GM19238 (cell line): ENCODE results near the gene STRN.
"Not testable (repeated sequence)": the region's sequence is repeated elsewhere in the genome, so short reads cannot be mapped to it uniquely, and the experiment has no call there.

ENCODE experiments used
- DNase-seq: peaks from one replicate; pipeline ENCODE4 v3.0.0; 2011; ENCODE audit warnings: low spot score; ENCODE audit not compliant: insufficient read length

STRN gene, protein sequence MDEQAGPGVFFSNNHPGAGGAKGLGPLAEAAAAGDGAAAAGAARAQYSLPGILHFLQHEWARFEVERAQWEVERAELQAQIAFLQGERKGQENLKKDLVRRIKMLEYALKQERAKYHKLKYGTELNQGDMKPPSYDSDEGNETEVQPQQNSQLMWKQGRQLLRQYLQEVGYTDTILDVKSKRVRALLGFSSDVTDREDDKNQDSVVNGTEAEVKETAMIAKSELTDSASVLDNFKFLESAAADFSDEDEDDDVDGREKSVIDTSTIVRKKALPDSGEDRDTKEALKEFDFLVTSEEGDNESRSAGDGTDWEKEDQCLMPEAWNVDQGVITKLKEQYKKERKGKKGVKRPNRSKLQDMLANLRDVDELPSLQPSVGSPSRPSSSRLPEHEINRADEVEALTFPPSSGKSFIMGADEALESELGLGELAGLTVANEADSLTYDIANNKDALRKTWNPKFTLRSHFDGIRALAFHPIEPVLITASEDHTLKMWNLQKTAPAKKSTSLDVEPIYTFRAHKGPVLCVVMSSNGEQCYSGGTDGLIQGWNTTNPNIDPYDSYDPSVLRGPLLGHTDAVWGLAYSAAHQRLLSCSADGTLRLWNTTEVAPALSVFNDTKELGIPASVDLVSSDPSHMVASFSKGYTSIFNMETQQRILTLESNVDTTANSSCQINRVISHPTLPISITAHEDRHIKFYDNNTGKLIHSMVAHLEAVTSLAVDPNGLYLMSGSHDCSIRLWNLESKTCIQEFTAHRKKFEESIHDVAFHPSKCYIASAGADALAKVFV

DNA sequence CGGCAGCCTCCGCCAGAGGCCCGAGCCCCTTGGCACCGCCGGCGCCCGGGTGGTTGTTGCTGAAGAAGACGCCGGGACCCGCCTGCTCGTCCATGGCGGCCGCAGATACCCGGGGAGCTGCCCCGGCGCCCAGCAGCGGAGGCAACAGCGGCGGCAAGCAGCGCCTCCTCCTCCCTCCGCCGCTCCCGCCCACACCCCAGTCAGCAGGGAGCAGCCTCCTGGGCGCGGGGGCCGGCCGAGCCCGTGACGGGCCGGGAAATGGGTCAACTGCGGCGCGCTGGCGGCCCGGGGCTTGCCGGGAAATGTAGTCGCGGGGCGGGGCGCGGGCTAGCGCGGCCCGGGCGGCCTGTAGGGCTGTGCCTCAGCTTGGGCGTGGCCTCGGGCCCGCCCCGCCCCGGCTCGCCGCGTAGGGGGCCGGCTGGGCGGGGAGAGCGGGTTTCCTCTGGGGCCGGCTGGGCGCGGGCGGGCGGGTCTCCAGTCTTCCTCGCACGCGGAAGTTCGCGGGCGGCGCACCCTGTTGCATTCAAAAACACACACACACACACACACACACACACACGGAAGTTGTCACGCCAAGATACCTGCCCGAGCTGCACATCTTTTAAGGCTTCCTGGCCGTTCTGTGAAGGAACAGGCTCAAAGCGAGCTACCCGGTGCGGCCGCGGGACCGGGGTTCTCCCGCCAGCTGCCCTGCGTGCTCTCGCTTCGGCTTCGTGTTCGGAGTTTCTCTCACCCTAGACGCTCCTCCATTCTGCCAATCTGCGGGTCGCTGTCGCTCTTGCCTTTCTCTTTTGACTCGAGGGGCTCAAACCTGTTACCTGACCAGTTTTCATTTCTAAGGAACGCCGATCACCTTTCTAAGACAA lies at the start of gene STRN:
Gene STRN (minus strand): TSS at position 167 of the 866 bp plus-strand sequence. CDS start 73 bp downstream, at position 94.
- peak; percentile 94 for DNase-seq

DNA sequence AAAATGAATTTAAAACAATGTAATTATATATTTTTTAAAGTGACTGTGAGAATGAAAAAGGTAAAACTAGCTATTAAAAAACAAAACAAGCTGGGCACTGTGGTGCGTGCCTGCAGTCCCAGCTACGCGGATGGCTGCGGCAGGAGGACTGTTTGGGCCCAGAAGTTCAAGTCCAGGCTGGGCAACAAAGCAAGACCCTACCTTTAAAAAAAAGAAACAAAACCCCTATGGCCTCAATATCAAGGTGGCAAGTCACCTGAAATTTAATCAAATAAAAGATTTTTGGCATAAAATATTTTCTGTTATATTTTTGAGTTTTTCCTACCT lies 46.9 kb upstream of the STRN start:
- no peak for DNase-seq

DNA sequence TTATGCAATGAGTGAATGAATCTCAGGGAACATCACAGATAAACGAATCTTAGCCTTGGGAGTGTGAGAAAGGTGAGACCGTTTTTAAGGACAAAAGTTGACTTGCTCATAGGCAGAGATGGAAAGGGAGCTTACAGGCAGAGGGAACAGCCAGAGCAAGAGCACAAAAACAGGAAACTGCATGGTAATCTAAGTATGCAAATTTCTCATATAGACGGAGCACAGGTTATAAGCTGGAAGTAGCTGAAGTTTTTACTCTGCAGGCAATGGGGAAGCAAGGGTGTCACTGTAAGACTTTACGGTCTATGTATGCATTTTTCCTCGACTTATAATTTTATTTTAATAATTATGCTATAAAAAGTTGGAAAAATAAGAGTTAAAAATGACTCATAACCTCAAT lies 44.8 kb upstream of the STRN start:
- no peak for DNase-seq

DNA sequence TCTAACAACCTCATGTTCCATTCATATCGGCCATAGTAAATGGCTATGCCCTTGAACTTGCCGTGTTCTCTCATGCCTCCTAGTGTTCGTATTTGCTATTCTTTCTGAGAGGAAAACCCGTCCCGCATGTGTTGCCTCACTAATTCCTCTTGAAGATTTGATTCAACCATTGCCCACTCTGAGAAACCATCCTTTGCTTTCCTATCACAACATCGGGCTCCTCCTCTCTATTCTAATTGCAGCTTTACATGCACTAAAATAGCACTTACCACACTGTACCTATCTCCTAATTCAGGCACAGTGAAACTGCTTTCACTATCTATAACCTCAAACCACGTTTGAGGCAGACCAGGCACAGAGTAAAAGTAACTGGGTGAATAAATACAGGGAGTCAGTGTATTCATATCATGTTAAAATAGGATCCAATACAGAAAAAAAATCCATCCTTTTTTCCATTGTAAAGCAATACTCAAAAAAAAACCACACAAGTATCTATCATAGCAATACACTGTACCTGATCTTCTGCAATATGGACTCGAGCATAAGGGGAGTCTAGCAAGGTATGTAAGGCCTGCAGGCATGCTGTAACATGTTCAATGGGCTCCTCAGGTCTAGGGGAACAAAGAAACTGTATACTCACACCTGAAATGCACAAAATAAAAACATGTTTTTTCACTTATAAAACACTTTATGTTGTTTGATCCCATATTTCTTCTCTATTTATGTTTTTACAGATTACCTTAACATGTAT lies 39.0 kb upstream of the STRN start:
- no peak for DNase-seq

DNA sequence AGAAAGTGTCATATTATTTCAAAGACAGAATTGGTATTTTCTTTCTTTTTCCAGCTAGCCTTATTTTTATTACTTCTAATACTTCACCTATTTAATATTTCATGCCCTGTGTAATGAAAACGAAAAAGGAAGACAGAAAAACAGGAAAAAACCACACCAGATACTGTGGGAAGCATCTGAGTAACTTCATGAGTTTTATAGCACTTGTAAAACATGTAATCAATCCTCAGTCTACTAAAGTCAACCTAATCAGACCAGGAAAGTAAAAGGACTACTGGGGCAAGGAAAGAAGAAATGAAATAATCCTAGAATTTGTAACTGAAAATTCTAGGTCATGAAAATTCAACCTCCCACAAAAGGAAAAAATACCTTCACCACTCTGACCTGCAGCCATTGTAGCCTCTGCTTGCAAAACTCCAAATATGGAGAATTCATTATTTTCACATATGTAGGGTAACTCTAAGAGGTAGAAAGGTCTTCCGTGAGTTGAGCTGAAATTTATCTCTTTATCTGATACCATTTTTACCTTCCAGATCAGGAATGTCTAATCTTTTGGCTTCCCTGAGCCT lies 34.7 kb upstream of the STRN start:
- no peak for DNase-seq

DNA sequence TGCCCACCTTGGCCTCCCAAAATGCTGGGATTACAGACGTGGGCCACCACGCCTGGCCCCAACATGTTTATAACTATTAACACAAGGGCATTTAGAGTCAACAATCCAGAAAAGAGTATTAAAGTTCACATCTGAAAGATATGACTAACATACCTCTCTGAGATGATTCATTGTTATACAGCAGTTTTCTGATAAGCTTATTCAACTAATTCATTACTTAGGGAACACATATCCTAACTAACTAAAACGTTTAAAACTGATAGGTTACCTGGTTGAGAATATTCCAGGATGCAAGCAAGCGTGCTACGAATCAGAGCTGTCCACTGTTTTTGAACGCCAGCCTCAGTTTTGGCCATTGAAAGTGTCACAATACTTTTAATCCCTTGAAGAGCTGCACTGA lies 34.0 kb upstream of the STRN start:
- DNase-seq: no peak

DNA sequence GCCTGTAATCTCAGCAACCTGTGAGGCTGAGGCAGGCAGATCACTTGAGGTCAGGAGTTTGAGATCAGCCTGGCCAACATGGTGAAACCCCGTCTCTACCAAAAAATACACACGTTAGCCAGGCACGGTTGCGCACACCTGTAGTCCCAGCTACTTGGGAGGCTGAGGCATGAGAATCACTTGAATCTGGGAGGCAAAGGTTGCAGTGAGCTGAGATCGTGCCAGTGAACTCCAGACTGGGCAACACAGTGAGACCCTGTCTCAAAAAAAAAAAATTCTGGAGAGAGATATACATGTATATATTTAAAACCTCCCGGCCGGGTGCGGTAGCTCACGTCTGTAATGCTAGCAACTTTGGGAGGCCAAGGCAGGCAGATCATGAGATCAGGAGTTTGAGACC lies 33.1 kb upstream of the STRN start:
- not testable (repeated sequence) for DNase-seq

DNA sequence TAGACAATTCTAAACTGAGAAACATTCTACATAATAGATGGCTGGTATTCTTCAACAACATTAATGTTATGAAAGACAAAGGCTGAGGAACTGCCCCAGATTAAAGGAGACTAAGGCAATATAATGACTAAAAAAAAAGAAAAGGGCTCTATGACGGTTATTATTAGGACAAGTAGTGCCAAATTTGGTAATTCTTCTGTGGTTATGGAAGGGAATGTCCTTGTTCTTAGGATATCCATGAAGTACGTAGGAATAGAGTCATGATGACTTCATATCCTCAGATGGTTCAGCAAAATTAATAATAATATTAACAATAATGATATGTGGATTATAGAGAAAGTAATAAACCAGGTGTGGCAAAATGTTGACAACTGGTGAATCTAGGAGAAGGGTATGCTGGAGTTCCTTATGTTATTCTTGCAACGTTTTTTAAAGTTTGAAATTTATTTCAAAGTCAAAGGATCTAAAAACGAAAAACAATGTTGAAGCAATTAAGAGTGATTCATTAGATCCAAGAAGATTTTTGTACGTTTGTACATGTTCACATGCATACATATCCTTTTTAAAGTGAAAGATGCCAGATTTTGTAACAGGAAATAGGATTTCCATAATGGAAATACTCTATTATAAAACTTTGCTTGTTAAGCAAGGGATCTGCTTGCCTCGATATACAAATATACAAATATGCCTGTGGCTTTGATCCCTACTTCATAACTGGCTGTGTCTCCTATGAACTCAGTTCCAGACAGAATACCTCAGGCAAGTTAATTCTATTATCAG lies 27.7 kb upstream of the STRN start:
- DNase-seq: no peak

DNA sequence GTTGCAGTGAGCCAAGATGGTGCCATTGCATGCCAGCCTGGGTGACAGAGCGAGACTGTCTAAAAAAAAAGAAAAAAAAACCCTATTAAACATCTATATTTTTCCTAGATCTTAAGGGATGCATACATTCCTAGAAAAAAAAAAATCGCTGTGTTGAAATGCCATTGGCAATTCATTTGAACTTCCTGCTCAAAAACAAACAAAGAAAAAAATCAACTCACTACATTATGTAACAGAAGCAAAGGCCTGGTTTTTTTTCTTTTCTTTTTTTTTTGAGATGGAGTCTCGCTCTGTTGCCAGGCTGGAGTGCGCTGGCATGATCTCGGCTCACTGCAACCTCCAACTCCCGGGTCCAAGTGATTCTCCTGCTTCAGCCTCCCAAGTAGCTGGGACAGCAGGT lies 21.7 kb upstream of the STRN start:
- DNase-seq: no peak

DNA sequence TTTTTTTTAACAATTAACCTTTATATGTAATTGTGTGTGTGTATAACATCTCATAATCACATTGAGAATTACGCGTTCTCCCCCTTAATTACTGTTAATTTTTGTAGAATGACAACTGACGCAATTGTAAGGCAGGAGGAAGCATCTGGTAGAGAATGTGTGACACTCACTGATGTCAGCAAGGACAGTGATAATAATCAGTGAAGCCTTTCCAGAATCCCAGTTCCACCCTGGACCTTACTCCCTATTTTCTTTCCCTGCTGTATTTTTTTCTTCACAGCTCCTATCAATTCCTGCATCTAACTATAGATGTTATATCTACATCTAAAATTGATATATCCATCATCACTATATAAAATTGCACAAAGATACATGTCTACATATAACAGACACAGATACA lies 16.1 kb upstream of the STRN start:
- DNase-seq: no peak

DNA sequence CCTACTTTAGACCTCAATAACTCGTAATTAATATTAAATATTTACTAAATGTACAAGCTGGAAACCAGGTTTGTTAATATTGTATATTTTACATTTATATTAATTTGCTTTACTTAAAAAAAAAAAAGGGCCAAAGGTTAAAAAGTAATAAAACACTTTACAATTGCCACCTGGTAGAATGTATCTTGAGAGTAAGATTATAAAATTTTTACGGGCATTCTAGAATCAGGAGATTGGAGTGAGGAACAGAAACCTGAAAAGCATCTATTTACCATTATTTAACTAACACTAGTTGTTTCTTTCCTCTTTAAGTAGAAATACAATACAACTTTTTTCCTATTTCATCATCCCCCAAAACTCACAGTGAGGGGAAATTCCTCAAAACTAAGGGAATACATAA lies 15.6 kb upstream of the STRN start:
- DNase-seq: no peak

DNA sequence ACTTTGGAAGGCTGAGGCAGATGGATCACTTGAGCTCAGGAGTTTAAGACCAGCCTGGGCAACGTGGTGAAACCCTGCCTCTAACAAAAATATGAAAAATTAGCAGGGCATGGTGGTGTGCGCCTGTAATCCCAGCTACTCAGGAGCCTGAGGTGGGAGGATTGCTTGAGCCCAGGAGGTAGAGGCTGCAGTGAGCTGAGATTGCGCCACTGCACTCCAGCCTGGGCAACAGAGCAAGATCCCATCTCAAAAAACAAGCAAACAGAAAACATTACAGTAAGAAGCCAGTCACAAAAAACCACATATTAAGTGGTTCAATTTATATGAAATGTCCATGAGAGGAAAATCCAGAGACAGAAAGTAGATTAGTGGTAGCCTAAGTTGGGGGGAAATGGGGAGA lies 12.7 kb upstream of the STRN start:
- not testable (repeated sequence) for DNase-seq

DNA sequence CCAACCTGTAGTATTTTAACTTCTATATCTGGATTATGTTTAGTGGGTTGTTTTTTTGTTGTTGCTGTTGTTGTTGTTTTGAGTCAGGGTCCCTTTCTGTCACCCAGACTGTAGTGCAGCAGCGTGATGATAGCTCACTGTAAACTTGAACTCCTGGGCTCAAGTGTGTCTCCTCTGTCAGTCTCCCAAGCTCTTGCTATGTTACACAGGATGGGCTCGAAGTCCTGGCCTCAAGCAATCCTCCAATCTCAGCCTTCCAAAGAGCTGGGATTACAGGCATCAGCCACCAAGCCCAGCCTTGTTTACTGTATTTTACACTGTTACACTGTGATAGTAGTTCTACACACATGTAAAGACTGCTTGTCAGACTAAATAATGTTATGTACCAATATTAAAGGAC lies 9.7 kb upstream of the STRN start:
- no peak for DNase-seq

DNA sequence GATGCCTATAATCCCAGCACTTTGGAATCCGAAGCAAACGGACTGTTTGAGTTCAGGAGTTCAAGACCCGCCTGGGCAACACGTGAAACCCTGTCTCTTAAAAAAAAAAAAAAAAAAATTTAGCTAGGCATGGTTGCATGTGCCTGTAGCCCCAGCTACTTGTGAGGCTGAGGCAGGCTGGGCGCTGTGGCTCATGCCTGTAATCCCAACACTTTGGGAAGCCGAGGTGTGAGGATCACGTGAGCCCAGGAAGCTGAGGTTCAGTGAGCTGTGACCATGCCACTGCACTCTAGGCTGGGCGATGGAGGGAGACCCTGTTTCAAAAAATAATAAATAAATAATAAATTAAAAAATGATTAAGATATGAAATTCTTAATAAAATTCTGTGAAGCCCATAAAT lies 9.0 kb upstream of the STRN start:
- DNase-seq: no peak

DNA sequence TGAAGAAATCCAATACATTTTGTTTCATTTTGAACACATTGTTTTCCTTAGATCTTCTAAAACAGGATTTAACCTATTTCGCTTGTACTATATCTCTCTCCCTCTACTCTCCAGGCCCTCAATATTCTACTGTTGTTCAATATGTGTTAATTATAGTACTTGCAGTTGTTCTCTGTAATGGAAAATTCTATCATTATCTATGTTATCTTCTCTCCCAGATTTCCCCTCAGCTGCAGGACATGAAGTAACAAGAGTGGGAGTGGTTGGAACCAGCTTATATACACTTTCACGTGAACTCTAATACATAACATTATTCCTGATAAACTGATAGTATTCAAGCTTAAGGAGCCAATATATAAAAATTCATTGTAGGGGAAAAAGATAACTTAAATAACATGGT lies 7.0 kb upstream of the STRN start:
- DNase-seq: no peak

DNA sequence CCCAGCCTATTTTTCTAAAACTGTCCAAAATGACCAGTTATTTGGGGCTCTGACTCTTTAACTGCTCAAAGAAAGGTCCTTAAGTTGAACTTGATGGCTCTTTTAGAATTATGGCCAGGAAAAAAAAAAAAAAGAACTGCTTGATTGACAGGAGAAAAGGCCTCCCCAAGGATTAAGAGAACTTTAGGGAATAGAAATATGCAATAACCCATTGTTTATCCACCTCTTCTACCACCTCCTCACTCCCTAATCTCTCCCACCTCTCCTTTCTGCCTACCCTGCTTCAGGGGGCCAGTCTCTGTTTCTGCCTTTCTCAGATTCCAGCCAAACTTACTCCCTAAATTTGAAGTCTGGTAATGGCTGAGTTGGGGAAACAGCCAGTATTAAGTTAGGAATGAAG lies 5.7 kb upstream of the STRN start:
- no peak for DNase-seq

DNA sequence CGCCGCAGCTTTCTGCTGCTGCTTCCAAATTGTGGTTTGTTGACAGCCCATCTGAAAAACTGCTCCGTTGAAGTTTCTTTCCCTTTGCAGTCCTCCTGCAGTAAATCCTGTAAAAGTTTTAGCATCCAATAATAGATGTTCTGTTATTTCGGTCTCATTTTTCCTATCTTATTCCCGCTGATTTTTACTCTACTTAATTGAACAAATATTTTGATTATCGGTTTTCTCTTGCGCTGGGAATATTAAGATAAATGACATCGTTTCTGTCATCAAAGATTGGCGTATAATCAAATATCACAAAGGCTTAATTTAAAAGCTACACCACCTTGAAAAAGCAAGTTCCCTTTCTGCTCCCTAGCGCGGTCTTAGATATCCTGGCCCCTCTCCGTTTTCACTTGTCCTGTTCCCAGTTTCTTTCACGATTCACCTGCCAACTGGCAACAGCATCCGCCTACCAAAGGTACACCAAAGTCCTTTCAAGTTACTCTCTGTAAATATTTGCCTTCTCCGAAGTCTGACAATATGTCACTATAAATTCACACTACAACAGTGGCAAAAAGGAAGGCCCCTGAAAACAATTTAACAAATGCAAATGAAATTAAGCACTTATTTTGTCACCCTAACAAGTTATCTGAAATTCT lies 1.0 kb upstream of the STRN start:
- DNase-seq: no peak

DNA sequence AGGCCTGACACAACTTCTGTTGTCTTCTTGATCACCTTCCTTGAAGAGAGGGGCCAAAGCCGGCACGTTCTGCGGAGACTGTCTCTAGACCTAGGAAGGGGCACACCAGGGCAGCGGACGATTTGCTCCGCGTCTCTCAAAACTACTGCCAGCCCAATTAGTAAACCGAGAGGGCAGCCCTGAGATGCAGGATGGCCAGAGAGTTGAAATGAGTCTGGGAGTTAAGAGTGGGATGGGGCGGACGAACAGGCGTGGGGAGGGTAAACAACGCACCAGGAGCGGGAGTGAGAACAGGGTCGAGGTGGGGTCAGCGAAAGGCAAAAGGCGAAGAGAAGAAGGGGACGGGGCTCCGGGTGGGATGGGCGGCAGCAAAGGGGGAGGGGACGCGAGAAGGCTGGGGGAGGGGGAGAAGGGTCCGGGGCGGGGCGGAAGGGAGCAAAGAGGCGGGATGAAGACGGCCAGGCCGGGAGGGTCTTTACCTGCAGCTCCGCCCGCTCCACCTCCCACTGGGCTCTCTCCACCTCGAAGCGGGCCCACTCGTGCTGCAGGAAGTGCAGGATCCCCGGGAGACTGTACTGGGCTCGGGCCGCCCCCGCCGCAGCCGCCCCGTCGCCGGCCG lies 476 bp downstream of the STRN start:
- peak; percentile 31 for DNase-seq

DNA sequence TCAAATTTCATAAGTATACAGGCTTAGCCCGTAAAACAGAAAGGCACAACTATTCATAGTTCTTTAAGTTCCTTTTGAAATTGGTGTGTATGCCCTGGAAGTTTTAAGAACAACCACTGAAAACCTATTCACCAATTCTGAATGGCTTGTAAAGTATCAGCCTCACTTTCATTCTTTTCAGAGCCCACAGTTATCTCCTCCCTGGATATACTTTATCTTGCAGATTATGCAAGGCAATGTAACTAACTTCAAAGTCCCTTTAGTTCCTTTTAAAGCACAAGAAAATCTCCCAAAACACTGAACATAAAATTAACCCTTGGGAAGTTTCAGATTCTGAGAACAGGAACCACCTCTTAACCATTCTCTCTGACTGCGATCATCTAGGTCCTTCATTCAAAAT lies 1.1 kb downstream of the STRN start:
- no peak for DNase-seq
